HPDE6-E6E7 (cell line): ENCODE results near the gene PDLIM1.
A peak's percentile ranks its signal among the peaks of the same experiment; 100 is the strongest.
"Not testable (repeated sequence)": the region's sequence is repeated elsewhere in the genome, so short reads cannot be mapped to it uniquely, and the experiment has no call there.

ENCODE experiments used
- DNase-seq: peaks from one replicate; pipeline ENCODE4 v3.0.0; 2011; ENCODE audit warnings: missing footprints; ENCODE audit errors: extremely low spot score

The PDLIM1 gene

GRCh38 chr10:95242581-95243317, 48.1 kb downstream of the PDLIM1 start:
- no peak for DNase-seq

- DNase-seq, result no peak
Observed at GRCh38 chr10:95241533-95241932, 49.3 kb downstream of the PDLIM1 start.

- DNase-seq, result no peak
Observed at GRCh38 chr10:95240811-95241210, 50.0 kb downstream of the PDLIM1 start.

GRCh38 chr10:95240096-95240495, 50.7 kb downstream of the PDLIM1 start:
- not testable (repeated sequence) for DNase-seq

- no peak for DNase-seq
Observed at GRCh38 chr10:95237376-95238170, 53.2 kb downstream of the PDLIM1 start.

GRCh38 chr10:95236068-95236903, 54.5 kb downstream of the PDLIM1 start:
- no peak for DNase-seq

- DNase-seq, result no peak
Observed at GRCh38 chr10:95235676-95236067, 55.1 kb downstream of the PDLIM1 start.

- no peak for DNase-seq
Observed at GRCh38 chr10:95234951-95235350, 55.9 kb downstream of the PDLIM1 start.

- DNase-seq, result no peak
Observed at GRCh38 chr10:95233377-95234034, 57.3 kb downstream of the PDLIM1 start.

- DNase-seq, result not testable (repeated sequence)
Observed at GRCh38 chr10:95230677-95231586, 59.9 kb downstream of the PDLIM1 start.

- DNase-seq, result peak; percentile 63
Observed at GRCh38 chr10:95229724-95230627, 60.8 kb downstream of the PDLIM1 start.

GRCh38 chr10:95228934-95229723, 61.7 kb downstream of the PDLIM1 start:
- DNase-seq, result not testable (repeated sequence)

- no peak for DNase-seq
Observed at GRCh38 chr10:95225136-95225535, 65.7 kb downstream of the PDLIM1 start.

GRCh38 chr10:95221124-95221523, 69.7 kb downstream of the PDLIM1 start:
- no peak for DNase-seq

GRCh38 chr10:95220539-95220938, 70.3 kb downstream of the PDLIM1 start:
- DNase-seq, result no peak

- DNase-seq, result no peak
Observed at GRCh38 chr10:95217476-95217875, 73.3 kb downstream of the PDLIM1 start.

GRCh38 chr10:95214793-95215192, 76.0 kb downstream of the PDLIM1 start:
- no peak for DNase-seq

- DNase-seq, result no peak
Observed at GRCh38 chr10:95214369-95214768, 76.4 kb downstream of the PDLIM1 start.
